ENCODE measurements around the gene CHCHD6.
"Not testable (repeated sequence)": the region's sequence is repeated elsewhere in the genome, so short reads cannot be mapped to it uniquely, and the experiment has no call there.

The CHCHD6 gene

GRCh38 chr3:126765187-126766069 is 61.4 kb downstream of the CHCHD6 start:
- H3K4me3 ChIP-seq (ENCODE audit: low read depth, low read length): no peak overlapping the region

GRCh38 chr3:126766653-126767052 is 62.6 kb downstream of the CHCHD6 start:
- no peak overlapping the region for H3K4me3 ChIP-seq (ENCODE audit: low read depth, low read length)

GRCh38 chr3:126768903-126769302 is 64.9 kb downstream of the CHCHD6 start:
- H3K4me3 ChIP-seq (ENCODE audit: low read depth, low read length): no peak overlapping the region

- no peak overlapping the region for H3K4me3 ChIP-seq (ENCODE audit: low read depth, low read length)
Observed at GRCh38 chr3:126770096-126770495, 66.1 kb downstream of the CHCHD6 start.

GRCh38 chr3:126773167-126773566 is 69.1 kb downstream of the CHCHD6 start:
- H3K4me3 ChIP-seq (ENCODE audit: low read depth, low read length): no peak overlapping the region

GRCh38 chr3:126773783-126774182 is 69.7 kb downstream of the CHCHD6 start:
- no peak overlapping the region for H3K4me3 ChIP-seq (ENCODE audit: low read depth, low read length)

GRCh38 chr3:126777366-126777765 is 73.3 kb downstream of the CHCHD6 start:
- H3K4me3 ChIP-seq (ENCODE audit: low read depth, low read length): no peak overlapping the region

GRCh38 chr3:126780666-126781065 is 76.6 kb downstream of the CHCHD6 start:
- no peak overlapping the region for H3K4me3 ChIP-seq (ENCODE audit: low read depth, low read length)

GRCh38 chr3:126781406-126781805 is 77.4 kb downstream of the CHCHD6 start:
- H3K4me3 ChIP-seq (ENCODE audit: low read depth, low read length): no peak overlapping the region

- no peak overlapping the region for H3K4me3 ChIP-seq (ENCODE audit: low read depth, low read length)
Observed at GRCh38 chr3:126781889-126782491, 78.0 kb downstream of the CHCHD6 start.

GRCh38 chr3:126782536-126782935 is 78.5 kb downstream of the CHCHD6 start:
- no peak overlapping the region for H3K4me3 ChIP-seq (ENCODE audit: low read depth, low read length)

GRCh38 chr3:126784254-126784653 is 80.2 kb downstream of the CHCHD6 start:
- H3K4me3 ChIP-seq (ENCODE audit: low read depth, low read length): no peak overlapping the region

GRCh38 chr3:126791320-126791719 is 87.3 kb downstream of the CHCHD6 start:
- not testable (repeated sequence) for H3K4me3 ChIP-seq (ENCODE audit: low read depth, low read length)

- H3K4me3 ChIP-seq (ENCODE audit: low read depth, low read length): no peak overlapping the region
Observed at GRCh38 chr3:126792998-126793397, 89.0 kb downstream of the CHCHD6 start.

- H3K4me3 ChIP-seq (ENCODE audit: low read depth, low read length): no peak overlapping the region
Observed at GRCh38 chr3:126797563-126797962, 93.5 kb downstream of the CHCHD6 start.

GRCh38 chr3:126798521-126798920 is 94.5 kb downstream of the CHCHD6 start:
- H3K4me3 ChIP-seq (ENCODE audit: low read depth, low read length): no peak overlapping the region

GRCh38 chr3:126799099-126799498 is 95.1 kb downstream of the CHCHD6 start:
- H3K4me3 ChIP-seq (ENCODE audit: low read depth, low read length): no peak overlapping the region

- not testable (repeated sequence) for H3K4me3 ChIP-seq (ENCODE audit: low read depth, low read length)
Observed at GRCh38 chr3:126801312-126801711, 97.3 kb downstream of the CHCHD6 start.

GRCh38 chr3:126807795-126808194 is 103.8 kb downstream of the CHCHD6 start:
- H3K4me3 ChIP-seq (ENCODE audit: low read depth, low read length): no peak overlapping the region

GRCh38 chr3:126811530-126811929 is 107.5 kb downstream of the CHCHD6 start:
- no peak overlapping the region for H3K4me3 ChIP-seq (ENCODE audit: low read depth, low read length)

GRCh38 chr3:126816298-126816697 is 112.3 kb downstream of the CHCHD6 start:
- H3K4me3 ChIP-seq (ENCODE audit: low read depth, low read length): no peak overlapping the region

GRCh38 chr3:126816986-126817777 is 113.1 kb downstream of the CHCHD6 start:
- no peak overlapping the region for H3K4me3 ChIP-seq (ENCODE audit: low read depth, low read length)
